DMS114 treated with DMSO at 0.1 percent for 48 hours (cell line): ENCODE data around the gene COL4A6.
"Not testable (repeated sequence)": the region's sequence is repeated elsewhere in the genome, so short reads cannot be mapped to it uniquely, and the experiment has no call there.

Source experiments
- DNase-seq: peaks from one replicate; lab custom pipeline; 2025; ENCODE audit not compliant: unreplicated experiment; lab: John Stamatoyannopoulos, UW

COL4A6 gene

DNA sequence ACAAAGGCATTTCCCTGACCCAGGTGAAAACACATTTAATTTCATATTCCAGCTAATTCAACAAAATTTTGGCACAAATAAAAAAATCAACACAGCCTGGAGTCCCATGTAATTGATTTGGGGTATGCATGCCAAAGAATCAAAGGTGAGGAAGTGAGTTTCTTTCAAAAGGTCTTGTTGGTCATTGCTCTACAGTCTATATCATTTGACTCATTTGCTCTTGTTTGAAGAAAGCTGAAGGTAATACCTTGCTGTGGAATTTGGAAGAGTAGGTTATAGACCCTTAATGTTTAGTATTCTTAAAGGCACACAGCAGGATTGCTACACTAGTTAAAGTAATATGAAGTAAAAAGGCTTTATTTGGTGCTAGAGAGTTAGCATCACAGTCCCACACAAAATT is 25.4 kb downstream of the COL4A6 start:
- DNase-seq = no peak

DNA sequence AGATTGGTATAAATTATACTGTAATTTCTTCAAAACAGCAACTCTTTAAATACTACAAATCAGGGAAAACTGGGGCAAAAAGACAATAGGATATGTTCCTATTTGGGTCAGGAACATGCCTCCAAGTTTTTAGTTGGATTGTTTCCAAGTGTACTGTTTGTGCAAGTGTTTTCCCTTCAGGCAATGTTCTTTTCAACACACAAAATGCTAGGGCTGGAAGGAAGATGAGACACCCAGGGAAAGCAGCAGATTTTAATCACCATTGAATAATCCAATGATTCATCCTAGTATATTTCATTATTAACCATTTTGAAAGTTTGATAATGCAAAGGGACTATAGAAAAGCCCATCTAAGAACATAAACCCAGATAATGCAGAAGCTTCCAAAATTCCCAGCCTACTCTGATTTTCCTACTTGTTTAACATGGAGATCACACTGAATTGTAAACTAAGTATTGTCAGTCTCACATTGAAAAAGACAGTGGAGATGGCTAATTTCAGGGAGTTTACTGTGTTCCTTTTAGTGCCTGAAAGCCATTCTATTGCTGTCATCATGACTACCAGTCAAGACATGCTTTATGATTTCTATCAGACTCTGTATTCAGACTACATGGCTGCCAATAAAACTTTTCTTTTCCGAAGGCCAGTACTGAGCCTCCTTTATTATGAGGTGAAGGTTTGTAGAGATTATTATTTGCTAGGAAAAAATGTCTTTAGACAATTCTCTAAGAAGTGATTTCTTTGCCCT is 38.6 kb downstream of the COL4A6 start:
- DNase-seq = no peak

DNA sequence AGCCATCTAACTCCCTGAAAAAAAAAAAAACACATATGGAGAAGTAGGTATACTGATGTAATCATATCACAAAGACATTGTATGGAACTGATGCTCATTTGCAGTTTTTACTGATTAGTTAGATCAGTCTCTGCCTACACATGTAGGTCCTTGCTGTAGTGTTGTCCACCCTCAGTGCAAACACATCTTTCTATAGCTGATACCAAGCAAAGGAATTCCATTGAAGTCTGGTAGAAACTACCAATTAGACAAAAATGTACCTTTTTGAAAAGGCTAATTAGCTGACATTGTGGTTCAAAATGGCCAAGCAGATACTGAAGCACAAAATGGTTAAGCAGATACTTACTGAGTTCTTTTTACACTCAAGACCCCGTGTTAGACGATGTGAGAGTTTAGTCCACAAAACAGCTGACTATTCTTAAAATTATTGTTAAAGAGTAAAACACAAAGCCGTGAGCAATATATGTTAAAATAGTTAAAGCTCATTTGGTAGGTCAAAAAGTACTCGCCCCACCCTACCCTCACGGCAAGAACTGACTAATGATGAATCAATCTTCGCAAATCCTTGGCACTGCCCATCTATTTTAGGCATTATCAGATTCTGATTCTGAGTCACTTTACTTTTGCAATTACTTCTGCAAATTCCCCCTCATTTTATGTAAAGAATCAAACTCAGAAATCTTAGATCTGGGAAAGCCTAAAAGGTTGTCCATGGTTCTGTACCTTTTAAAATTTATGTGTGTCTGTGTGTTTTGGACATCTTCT is 40.4 kb downstream of the COL4A6 start:
- DNase-seq = no peak

- DNase-seq = no peak
These were observed 41.2 kb downstream of the COL4A6 start for GRCh38 chrX:108396986-108397385.

- no peak for DNase-seq
These were observed 41.9 kb downstream of the COL4A6 start for GRCh38 chrX:108396188-108396891.

- DNase-seq = not testable (repeated sequence)
These were observed 47.1 kb downstream of the COL4A6 start for GRCh38 chrX:108390976-108391717.

- DNase-seq = no peak
These were observed 53.4 kb downstream of the COL4A6 start for GRCh38 chrX:108384783-108385182.

GRCh38 chrX:108380222-108380621 is 58.0 kb downstream of the COL4A6 start:
- DNase-seq = no peak

DNA sequence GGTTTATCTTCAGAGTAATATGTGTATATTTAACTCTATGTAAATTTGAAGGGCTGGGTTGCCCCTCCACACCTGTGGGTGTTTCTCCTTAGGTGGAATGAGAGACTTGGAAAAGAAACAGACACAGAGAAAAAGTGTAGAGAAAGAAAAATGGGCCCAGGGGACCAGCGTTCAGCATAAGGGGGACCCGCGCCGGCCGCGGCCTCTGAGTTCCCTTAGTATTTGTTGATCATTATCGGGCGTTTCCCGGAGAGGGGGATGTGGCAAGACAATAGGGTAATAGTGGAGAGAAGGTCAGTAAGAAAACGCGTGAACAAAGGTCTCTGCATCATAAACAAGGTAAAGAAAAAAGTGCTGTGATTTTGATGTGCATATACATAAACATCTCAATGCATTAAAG is 61.4 kb downstream of the COL4A6 start:
- DNase-seq = not testable (repeated sequence)

GRCh38 chrX:108375591-108375990 is 62.6 kb downstream of the COL4A6 start:
- not testable (repeated sequence) for DNase-seq

DNA sequence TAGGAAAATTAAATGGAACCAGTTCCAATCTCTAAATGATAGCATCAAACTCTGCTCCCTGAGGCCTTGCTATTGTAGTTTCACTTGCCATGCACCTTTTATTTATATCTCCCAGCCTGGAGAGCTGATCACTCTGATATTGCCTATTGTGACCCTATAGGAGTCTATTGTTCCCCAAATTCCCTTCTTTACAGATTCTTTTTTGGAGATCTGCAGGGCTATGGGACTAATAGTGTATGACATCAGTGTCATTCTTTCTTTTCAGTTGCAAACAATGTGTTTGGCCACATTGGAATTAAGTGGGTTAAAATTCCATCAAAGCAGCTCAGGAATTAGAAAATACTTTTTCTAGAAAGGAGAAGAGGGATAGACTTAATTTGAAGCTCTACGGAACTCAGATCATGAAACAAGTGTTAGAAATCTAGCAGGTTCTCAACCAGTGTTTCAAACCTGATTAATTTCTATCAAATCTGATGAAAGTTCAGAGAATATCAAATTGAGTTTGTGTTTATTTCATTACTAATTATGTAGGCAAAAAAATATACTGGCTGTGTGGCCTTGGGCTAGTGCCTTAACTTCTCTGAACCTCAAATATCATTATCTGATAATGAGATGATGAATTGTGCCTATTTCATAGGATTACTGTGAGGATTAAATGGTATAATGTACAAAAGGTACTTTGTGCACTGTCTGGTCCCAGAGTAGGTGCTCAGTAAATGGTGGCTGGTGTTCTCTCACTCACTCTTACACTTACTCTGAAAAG is 71.4 kb downstream of the COL4A6 start:
- no peak for DNase-seq

DNA sequence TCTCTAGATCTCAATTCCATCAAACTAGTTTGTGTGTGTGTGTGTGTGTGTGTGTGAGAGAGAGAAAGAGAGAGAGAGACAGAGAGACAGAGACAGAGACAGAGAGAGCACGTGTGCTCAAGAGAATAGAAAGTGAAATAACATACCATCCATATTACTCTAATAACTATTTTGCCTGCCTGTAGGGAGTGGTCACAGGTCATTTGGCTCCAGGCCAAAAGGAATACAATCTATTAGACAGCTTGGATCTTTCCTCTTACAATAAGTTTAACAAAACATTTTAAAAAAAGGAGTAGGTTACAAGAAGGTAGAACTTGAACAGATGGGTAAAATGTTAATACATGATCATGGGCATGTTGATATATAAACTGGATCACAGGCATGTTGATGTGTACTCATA is 76.2 kb downstream of the COL4A6 start:
- DNase-seq = no peak

DNA sequence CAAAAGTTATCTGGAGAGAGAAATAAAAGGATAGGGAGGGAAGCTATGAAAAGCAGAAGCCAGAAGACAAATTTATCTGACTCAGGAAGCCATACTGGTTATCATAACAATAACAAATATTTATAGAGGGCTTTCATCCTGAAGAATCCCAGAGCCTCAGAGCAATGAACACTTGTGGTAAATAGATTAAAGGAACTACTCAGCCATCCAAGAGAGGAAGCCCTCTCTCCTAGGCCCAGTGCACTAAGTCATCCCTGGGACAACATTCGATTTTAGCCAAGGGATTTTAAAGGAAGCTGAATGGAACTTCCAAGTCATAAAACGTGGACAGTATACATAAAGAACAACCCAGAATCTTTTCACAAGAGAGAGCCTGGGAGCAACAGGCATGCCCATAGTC is 76.9 kb downstream of the COL4A6 start:
- DNase-seq = no peak

DNA sequence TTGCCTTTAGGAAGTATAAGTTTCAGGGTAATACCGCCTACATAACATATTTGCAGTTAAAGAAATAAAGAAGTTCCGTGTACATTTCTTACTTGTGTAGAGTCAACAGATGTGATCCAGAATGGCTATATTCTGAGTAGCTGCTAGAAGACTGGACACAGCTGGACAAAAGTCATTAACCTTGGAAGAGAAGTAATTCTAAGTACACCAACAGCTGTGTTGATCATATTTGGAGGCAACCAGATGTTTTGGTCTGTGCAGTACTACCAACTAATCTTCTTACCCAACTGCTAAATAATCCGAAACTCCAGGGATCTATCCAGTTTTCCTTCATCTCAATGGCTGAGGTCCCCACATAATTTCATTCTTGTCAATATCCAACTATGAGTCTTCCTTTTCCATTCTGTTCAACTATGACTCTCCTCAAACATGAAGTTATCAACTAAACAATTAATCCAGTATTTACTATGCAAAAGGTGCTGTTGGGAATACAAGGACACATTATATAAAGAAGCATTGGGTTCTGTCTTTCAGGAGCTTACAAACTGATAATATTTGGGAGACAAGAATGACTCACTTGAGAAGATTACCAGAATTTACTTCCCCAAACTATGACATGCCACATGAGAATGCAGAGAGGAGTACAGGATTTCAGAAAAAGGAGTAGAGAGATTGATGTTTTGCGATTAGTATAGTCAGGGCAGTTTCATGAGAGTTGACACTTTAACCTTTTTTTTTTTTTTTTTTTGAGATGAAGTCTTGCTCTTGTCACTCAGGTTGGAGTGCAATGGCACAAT is 78.2 kb downstream of the COL4A6 start:
- DNase-seq = no peak

GRCh38 chrX:108353452-108353851 is 84.8 kb downstream of the COL4A6 start:
- DNase-seq = no peak

DNA sequence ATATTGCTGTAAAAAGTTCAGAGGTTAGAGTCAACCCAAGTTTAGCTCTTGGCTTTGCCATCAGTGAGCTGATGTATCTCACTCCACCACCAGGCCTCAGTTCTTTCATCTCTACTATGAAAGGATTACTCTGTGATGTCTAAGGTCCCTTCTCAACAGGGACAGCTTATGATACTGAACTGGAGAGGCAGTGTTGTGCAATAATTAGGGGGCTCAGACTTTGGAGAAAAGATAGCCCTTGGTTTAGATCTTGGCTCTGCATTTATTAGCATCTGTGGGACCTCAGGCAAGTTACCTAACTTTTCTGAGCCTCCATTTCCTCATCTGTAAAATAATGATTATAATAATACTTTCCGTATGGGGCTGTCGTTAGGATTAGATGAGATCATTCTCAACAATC is 89.0 kb downstream of the COL4A6 start:
- DNase-seq = no peak

DNA sequence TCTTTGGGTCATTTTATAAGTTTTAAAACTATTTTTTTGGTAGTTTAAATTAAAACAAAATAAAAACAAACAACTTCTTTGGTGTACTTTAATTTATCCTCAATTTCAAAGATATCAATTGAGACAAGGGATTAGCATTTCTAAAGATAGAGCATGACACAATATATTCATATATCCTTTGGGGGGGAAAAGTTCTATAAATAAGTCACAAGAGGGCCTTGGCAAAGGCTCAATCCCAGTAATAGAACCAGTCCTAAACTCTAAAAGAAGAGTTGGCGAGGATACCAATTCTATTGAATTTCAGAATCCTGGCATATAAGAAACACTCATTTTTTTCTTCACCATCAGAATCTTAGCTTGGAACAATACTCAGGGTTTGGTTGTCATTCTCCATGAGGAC is 89.7 kb downstream of the COL4A6 start:
- DNase-seq = no peak

- no peak for DNase-seq
These were observed 90.4 kb downstream of the COL4A6 start for GRCh38 chrX:108347800-108348199.

DNA sequence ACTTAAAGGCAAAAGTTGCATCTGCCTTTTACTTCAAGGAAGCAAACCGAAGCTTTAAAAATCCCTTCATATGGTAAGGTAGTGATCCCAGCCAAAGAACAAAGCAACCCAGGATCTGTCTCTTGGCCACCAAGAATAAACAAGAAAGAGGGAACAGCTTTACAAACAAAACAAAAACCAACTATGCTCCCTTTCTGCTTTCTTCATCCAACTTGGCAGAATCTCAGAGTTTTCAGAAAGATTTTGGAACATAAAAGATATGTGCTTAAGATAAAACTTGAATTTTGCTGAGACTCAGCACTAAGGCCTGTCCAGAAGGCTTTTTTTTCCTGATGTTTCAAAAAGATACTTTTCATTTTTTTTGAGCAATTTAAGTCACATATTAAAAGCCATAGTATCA is 94.0 kb downstream of the COL4A6 start:
- DNase-seq = no peak

DNA sequence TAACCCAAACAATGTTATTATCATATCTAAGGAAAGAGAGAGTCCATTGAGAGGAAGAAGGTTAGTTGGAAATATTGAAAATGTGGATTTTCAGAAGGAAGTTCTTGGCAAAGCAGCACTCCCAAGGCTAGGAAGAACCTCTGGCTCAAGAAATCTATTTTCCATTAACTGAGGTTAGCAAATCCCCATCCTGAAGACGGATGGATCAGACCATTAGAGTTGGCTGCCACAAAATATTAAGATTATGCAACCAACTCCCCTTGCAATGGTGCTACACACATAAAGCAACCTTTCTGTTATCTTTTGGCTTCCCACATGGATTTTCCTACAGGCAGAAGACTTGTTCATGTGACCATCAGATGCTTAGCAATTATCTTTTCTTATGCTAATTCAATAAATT is 96.3 kb downstream of the COL4A6 start:
- DNase-seq = no peak
